Stimulated activated CD8-positive, alpha-beta memory T cell treated with anti-CD3 and anti-CD28 coated beads, Interleukin-15, amount 100 ng/mL, for 4 hours (primary cell): ENCODE measurements around the gene TRIP6.

ENCODE experiments used
- DNase-seq, 2 donors: peaks; one replicate each; pipeline ENCODE4 v3.0.0-alpha.2; 2020; ENCODE audit warnings: low read depth in 2 of 2

TRIP6 gene

GRCh38 chr7:100874577-100875355, 7.6 kb downstream of the TRIP6 start, which contains the start of gene SRRT:
SRRT (plus strand) TSS chr7:100875103; CDS start chr7:100875591, 488 bp downstream.
- DNase-seq = peak; percentile 96 to 97

- DNase-seq = no peak
These were observed 8.2 kb downstream of the TRIP6 start for GRCh38 chr7:100875356-100875751.

GRCh38 chr7:100878013-100878412, 10.8 kb downstream of the TRIP6 start:
- DNase-seq = no peak

GRCh38 chr7:100878685-100879084, 11.5 kb downstream of the TRIP6 start:
- DNase-seq = no peak

- DNase-seq = no peak
These were observed 12.6 kb downstream of the TRIP6 start for GRCh38 chr7:100879685-100880261.

GRCh38 chr7:100880645-100881044, 13.5 kb downstream of the TRIP6 start:
- no peak for DNase-seq

GRCh38 chr7:100881136-100881535, 13.9 kb downstream of the TRIP6 start:
- DNase-seq = no peak

GRCh38 chr7:100882201-100882600, 15.0 kb downstream of the TRIP6 start:
- no peak for DNase-seq

GRCh38 chr7:100882785-100883526, 15.8 kb downstream of the TRIP6 start:
- DNase-seq = no peak

GRCh38 chr7:100884736-100885439, 17.7 kb downstream of the TRIP6 start:
- DNase-seq = no peak

GRCh38 chr7:100885440-100886141, 18.4 kb downstream of the TRIP6 start:
- no peak for DNase-seq

- no peak for DNase-seq
These were observed 19.2 kb downstream of the TRIP6 start for GRCh38 chr7:100886142-100886935.

- no peak for DNase-seq
These were observed 19.8 kb downstream of the TRIP6 start for GRCh38 chr7:100886936-100887515.

- DNase-seq = no peak
These were observed 20.5 kb downstream of the TRIP6 start for GRCh38 chr7:100887516-100888290.

- no peak for DNase-seq
These were observed 21.3 kb downstream of the TRIP6 start for GRCh38 chr7:100888291-100888987.

- no peak for DNase-seq
These were observed 22.0 kb downstream of the TRIP6 start, which contains the start of gene UFSP1 for GRCh38 chr7:100888988-100889750. UFSP1 (minus strand) TSS chr7:100889715; CDS start chr7:100889271, 444 bp downstream.

GRCh38 chr7:100890653-100891567, 23.7 kb downstream of the TRIP6 start:
- no peak for DNase-seq
